ENCODE results near the gene SPIRE2. TPM values are rescaled to one million over a fixed set of nuclear protein-coding genes. Genes with fewer than 3 reads are reported as not detected.

The SPIRE2 gene
- polyA plus RNA-seq, 1 donor from 2014 or later, result 45.0 TPM

DNA sequence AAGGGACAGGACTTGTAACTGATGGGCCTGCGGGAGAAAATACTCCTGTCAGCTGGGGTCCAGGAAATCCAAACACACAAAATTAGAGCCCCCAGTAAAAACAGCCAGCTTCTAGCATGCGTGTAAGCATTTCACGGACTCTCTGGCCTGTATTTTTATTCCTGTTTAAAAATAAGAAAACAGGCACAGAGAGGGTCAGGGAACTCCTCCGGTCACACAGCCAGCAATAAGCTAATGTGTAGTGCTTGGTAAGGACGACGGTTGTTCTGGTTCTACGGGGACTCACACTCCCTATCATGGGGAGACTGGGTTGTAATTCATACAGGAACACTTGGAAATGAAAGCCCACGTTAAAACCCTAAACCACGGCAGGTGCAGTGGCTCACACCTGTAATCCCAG, 43.6 kb downstream of the SPIRE2 start:
- Histone ChIP-seq H2AFZ (ENCODE audit: low read depth, low read length) (no peak overlapping the region), H3K4me2 (ENCODE audit: low read length) (no peak overlapping the region), H3K4me3 (ENCODE audit: low read length) (no peak overlapping the region), H3K27me3 (ENCODE audit: insufficient read depth, low read depth, low read length) (no peaks in the 10 kb centered on the region), H3F3A (ENCODE audit: insufficient read depth, low read length, poor library complexity, severe bottlenecking) (no peaks in the 10 kb centered on the region), H3K36me3 (ENCODE audit: insufficient read depth, low read length) (peaks cover 5% of the 10 kb centered on the region), H3K79me2 (replicated peaks; ENCODE audit: insufficient read depth, low read length) (peaks cover 18% of the 10 kb centered on the region), H3K9me3 (ENCODE audit: low read length) (peaks cover 6% of the 10 kb centered on the region), H3K27ac (ENCODE audit: low read length) (no peak overlapping the region), H3K9me2 (ENCODE audit: insufficient read depth, low read length) (no peaks in the 10 kb centered on the region), H3K9ac (ENCODE audit: low read length) (no peak overlapping the region), H4K20me1 (ENCODE audit: insufficient read depth) (no peaks in the 10 kb centered on the region)
- TF ChIP-seq EZH2 (IDR thresholded peaks at IDR 0.05; ENCODE audit: borderline replicate concordance, insufficient read depth, low read length, poor library complexity, severe bottlenecking) (no peak), POLR2AphosphoS5 (IDR thresholded peaks at IDR 0.05) (no peak), MXI1 (conservative IDR thresholded peaks at IDR 0.05; ENCODE audit: poor library complexity, severe bottlenecking) (no peak), RAD21 (conservative IDR thresholded peaks at IDR 0.05) (no peak), EP300 (conservative IDR thresholded peaks at IDR 0.05; ENCODE audit: poor library complexity, severe bottlenecking) (no peak), SMC3 (conservative IDR thresholded peaks at IDR 0.05; ENCODE audit: poor library complexity) (no peak), TAF1 (IDR thresholded peaks at IDR 0.05; ENCODE audit: low read depth) (no peak), CTCF (IDR thresholded peaks at IDR 0.05; ENCODE audit: poor library complexity, severe bottlenecking) (no peak), REST (IDR thresholded peaks at IDR 0.05; ENCODE audit: borderline replicate concordance) (no peak)

DNA sequence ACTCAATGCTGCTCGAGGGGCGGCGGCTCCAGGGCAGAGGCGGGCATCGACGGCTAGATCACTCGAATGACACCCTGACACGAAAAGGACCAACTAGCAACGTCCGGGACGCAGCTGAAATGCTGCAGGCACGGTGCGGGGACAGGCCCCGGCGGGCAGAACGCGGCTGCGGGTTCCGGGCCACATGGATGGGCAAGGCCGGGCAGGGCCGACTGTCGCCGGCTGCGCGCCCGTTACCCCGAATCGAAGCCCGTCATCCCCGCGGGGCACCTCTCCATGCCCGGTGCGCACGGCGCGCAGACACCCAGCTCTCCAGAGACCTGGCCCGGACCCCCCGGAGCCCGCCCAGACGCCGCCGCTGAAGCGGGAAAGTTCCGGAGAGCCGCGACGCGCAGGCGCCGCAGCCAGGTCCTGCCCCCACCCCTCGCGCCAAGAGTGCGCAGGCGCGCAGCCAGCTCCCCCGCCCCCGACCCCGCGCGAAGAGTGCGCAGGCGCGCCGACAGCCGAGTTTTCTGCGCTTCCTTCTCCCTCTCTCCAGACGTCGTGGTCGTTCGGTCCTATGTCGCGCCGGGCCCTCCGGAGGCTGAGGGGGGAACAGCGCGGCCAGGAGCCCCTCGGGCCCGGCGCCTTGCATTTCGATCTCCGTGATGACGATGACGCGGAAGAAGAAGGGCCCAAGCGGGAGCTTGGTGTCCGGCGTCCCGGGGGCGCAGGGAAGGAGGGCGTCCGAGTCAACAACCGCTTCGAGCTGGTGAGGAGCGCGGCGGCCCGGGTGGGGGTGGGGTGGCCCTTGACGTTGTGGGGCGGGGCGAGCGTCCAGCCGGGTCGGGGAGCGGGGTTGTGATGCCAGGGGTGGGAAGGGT, 45.1 kb downstream of the SPIRE2 start, which contains the start of gene TCF25:
TSS of gene TCF25 (plus strand) at position 484 of the 863 bp plus-strand sequence. CDS start at position 560, 76 bp downstream.
- peak; percentile 67 for TF ChIP-seq EP300 (conservative IDR thresholded peaks at IDR 0.05; ENCODE audit: poor library complexity, severe bottlenecking)
- TF ChIP-seq TAF1 (IDR thresholded peaks at IDR 0.05; ENCODE audit: low read depth), result peak; percentile 64
- peak; percentile 45 for TF ChIP-seq SMC3 (conservative IDR thresholded peaks at IDR 0.05; ENCODE audit: poor library complexity)
- TF ChIP-seq EZH2 (IDR thresholded peaks at IDR 0.05; ENCODE audit: borderline replicate concordance, insufficient read depth, low read length, poor library complexity, severe bottlenecking), result no peak
- TF ChIP-seq CTCF (IDR thresholded peaks at IDR 0.05; ENCODE audit: poor library complexity, severe bottlenecking), result peak; percentile 47
- peak; percentile 54 for TF ChIP-seq RAD21 (conservative IDR thresholded peaks at IDR 0.05)
- peak; percentile 97 for TF ChIP-seq POLR2AphosphoS5 (IDR thresholded peaks at IDR 0.05)
- TF ChIP-seq MXI1 (conservative IDR thresholded peaks at IDR 0.05; ENCODE audit: poor library complexity, severe bottlenecking), result peak; percentile 66
- peak; percentile 87 for TF ChIP-seq REST (IDR thresholded peaks at IDR 0.05; ENCODE audit: borderline replicate concordance)
- no peaks in the 10 kb centered on the region for H3F3A ChIP-seq (ENCODE audit: insufficient read depth, low read length, poor library complexity, severe bottlenecking)
- H4K20me1 ChIP-seq (ENCODE audit: insufficient read depth), result no peaks in the 10 kb centered on the region
- peak within 1 kb of the TSS; percentile 83 for H2AFZ ChIP-seq (ENCODE audit: low read depth, low read length)
- H3K36me3 ChIP-seq (ENCODE audit: insufficient read depth, low read length), result no peaks in the 10 kb centered on the region
- peaks cover 29% of the 10 kb centered on the region for H3K79me2 ChIP-seq (replicated peaks; ENCODE audit: insufficient read depth, low read length)
- peak within 1 kb of the TSS; percentile 89 for H3K4me3 ChIP-seq (ENCODE audit: low read length)
- H3K9me2 ChIP-seq (ENCODE audit: insufficient read depth, low read length), result no peaks in the 10 kb centered on the region
- peak within 1 kb of the TSS; percentile 97 for H3K9ac ChIP-seq (ENCODE audit: low read length)
- H3K27ac ChIP-seq (ENCODE audit: low read length), result peak within 1 kb of the TSS; percentile 98
- no peaks in the 10 kb centered on the region for H3K9me3 ChIP-seq (ENCODE audit: low read length)
- H3K27me3 ChIP-seq (ENCODE audit: insufficient read depth, low read depth, low read length), result no peaks in the 10 kb centered on the region
- H3K4me2 ChIP-seq (ENCODE audit: low read length), result peak within 1 kb of the TSS; percentile 48
